NCI-H82 (cell line): ENCODE measurements around the gene MAP3K21.

ENCODE experiments used
- DNase-seq: peaks from one replicate; lab custom pipeline; 2025; lab: John Stamatoyannopoulos, UW

MAP3K21 gene

GRCh38 chr1:233389169-233389568 is 61.6 kb downstream of the MAP3K21 start:
- no peak for DNase-seq

DNA sequence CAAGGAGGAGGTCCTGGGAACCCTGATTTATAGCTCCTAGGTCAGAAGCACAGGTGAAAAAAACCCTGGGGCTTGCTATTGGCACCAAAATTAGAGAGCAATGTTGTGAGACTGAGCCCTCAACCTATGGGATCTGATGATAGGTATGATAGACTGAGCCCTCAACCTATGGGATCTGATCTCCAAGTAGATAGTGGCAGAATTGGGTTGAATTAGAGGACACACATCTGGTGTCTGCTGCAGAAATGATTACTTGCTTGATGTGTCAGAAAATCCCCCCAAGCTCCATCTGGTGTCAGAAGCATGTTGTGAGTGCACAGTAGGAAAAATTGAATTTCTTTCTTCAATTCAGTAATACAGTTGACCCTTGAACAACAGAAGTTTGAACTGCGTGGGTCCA is 62.4 kb downstream of the MAP3K21 start:
- DNase-seq = peak; percentile 90

GRCh38 chr1:233390842-233391737 is 63.6 kb downstream of the MAP3K21 start:
- no peak for DNase-seq

GRCh38 chr1:233393084-233393840 is 65.7 kb downstream of the MAP3K21 start:
- no peak for DNase-seq

GRCh38 chr1:233393926-233394680 is 66.6 kb downstream of the MAP3K21 start:
- DNase-seq = peak; percentile 70

GRCh38 chr1:233394860-233395717 is 67.6 kb downstream of the MAP3K21 start:
- DNase-seq = peak; percentile 85

DNA sequence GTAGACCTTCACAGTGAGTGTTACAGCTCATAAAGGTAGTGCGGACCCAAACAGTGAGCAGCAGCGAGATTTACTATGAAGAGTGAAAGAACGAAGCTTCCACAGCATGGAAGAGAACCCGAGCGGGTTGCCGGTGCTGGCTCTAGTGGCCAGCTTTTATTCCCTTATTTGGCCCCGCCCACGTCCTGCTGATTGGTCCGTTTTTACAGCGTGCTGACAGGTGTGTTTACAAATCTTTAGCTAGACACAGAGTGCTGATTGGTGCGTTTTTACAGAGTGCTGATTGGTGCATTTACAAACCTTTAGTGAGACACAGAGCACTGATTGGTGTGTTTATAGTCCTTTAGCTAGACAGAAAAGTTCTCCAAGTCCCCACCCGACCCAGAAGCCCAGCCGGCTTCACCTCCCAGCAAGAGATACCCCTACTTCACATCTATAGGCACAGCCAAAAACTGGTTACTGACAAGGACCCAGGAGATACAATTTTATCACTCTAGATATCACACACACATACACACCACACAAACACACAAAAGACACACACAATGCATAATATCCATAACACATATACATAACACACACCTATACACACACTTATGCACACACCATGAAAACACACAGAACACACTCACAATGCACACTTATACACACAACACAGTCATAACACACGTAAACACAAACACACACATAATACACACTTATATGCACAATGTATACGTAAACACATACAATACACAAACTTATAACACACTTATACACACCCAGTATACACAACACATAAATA is 68.5 kb downstream of the MAP3K21 start:
- DNase-seq = no peak

DNA sequence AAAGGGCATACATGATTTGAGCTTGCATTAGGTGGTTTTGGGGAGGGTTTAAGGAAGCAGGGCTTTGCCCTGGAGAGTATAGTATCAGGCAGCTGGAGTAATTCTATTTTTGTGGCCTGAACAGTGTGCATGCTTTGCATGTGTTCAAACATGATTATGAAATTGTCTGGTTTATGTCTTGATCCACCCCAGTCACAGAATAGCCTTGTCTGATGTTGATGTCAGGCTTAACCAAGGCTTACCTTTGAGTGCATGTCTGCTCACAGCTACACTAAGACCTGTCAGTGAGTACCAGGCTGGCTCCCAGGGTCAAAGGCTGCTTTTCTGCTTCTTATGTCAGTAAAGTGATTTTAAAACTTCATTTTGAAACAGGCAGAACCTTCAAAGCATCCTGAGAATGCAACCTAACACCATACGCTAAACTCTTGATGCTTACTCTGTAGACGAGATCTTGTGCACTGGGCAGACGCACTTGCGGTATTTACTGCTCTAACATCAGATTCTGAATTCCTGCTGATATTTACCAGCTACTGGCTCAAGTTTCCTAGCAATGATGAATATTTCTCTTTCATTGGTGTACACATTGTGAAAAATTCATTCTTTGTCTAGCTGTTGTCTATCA is 78.9 kb downstream of the MAP3K21 start:
- no peak for DNase-seq

DNA sequence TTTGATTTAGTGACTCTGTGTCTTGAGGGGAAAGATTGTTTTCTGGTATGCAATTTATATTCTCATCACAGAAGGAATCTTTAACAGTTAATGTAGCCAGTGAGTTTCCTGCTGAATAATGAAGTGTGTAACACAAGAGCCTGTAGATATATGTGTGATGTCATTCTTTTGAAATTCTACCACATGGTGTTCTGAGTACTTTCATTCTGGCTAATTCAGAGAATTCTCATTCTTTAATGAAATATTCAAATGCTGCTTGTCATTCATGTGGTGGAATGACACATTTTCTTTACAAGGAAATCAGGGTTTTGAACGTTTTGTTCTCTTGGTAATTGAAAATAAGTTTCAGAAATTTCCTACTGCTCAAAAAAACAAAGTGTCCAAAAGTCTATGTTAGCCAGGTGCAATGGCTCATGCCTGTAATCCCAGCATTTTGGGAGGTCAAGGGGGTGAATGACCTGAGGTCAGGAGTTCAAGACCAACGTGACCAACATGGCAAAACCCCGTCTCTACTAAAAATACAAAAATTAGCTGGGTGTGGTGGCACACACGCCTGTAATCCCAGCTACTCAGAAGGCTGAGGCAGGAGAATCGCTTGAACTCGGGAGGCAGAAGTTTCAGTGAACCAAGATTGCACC is 79.6 kb downstream of the MAP3K21 start:
- DNase-seq = no peak

DNA sequence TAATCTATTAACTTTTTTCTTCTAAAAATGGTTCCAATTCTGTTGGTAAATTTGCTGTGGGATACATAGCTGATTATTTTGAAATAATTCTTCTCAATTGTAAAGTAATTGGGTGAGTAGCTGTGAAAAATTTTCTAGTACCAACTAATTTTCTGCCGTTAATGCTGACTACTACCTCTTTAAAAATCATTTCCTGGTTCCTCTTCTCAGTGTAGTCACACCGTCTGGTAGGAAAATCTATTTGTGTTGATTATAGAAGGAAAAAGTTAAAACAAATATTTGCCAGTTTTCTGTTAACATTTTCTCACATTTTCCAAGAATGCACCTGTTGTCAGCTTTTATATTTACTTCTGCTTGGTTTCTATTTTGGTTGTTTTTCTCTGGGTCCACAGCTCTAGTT is 82.0 kb downstream of the MAP3K21 start:
- DNase-seq = no peak

DNA sequence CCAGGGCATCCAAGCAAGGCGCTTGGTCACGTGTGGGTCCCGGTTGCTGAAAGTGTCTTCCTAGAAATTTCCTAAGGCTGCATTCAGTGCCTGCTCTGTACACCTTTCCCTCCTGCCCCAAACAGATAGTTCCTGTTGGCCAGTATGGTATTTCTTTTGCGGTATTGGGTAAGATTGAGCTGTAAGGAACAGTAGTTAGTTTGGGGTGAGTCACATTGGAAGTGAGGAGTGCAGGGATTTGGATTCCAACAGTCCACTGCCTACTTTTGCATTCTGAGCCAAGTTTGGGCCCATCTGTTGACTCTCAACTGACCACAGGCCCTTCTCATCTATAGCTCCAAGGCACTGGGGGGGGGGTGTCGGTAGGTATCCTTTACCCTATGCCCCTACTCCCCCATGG is 83.4 kb downstream of the MAP3K21 start:
- DNase-seq = no peak

- DNase-seq = no peak
Observed at GRCh38 chr1:233412812-233413211, 85.3 kb downstream of the MAP3K21 start.

- DNase-seq = no peak
Observed at GRCh38 chr1:233421293-233421692, 93.8 kb downstream of the MAP3K21 start.

GRCh38 chr1:233424779-233425178 is 97.3 kb downstream of the MAP3K21 start:
- DNase-seq = no peak

GRCh38 chr1:233427907-233428306 is 100.4 kb downstream of the MAP3K21 start:
- DNase-seq = no peak

- DNase-seq = no peak
Observed at GRCh38 chr1:233431753-233432403, 104.4 kb downstream of the MAP3K21 start.

GRCh38 chr1:233432916-233433315 is 105.4 kb downstream of the MAP3K21 start:
- DNase-seq = no peak

GRCh38 chr1:233433436-233434210 is 106.1 kb downstream of the MAP3K21 start:
- DNase-seq = no peak
